CD4-positive, alpha-beta T cell (primary cell): Measurements from ENCODE around the gene NME4. TPM values are rescaled to one million over a fixed set of nuclear protein-coding genes. Genes with fewer than 3 reads are reported as not detected.

Experiments used
- ATAC-seq: fragments of 200-7000 bp; cut with Tn5 transposase; one replicate; pipeline ENCODE4 v1.10.0; 2022; ENCODE audit warnings: mild to moderate bottlenecking; ENCODE audit not compliant: poor library complexity
- CTCF ChIA-PET: fragments of 350-600 bp; sonication (Branson Sonifier 250); formaldehyde crosslinking; loops from one replicate; lab custom pipeline; 2021; ENCODE audit warnings: antibody characterized with exemption, inconsistent platforms; lab: Charles Lee
- POLR2A ChIA-PET: fragments of 350-600 bp; sonication (Branson Sonifier 250); formaldehyde crosslinking; loops from one replicate; lab custom pipeline; 2021; ENCODE audit warnings: antibody characterized with exemption, inconsistent platforms; lab: Charles Lee
- DNase-seq, 14 experiments: peaks; one replicate each; pipeline ENCODE4 v3.0.0-alpha.2; 2013 to 2020; ENCODE audit warnings: mixed read lengths in 2 of 14
- H3K27ac ChIP-seq, 2 donors: one replicate each; pipeline versions ENCODE4 v1.5.1 to v1.7.0; 2013; ENCODE audit warnings: low read length in 2 of 2, low read depth in 1 of 2, mild to moderate bottlenecking in 1 of 2
- H3K27me3 ChIP-seq, 2 experiments: 1 replicate in 1 of 2; 2 replicates in 1 of 2; pipeline versions ENCODE4 v1.6.1 to v1.7.0; 2013; ENCODE audit warnings: low read length in 2 of 2, control low read depth in 1 of 2, mild to moderate bottlenecking in 1 of 2, moderate library complexity in 1 of 2; ENCODE audit not compliant: insufficient read depth in 2 of 2, control insufficient read depth in 1 of 2
- H3K36me3 ChIP-seq: one replicate; pipeline ENCODE4 v1.6.1; 2013; ENCODE audit warnings: low read length, control low read depth; ENCODE audit not compliant: insufficient read depth
- H3K4me1 ChIP-seq: one replicate; pipeline ENCODE4 v1.6.1; 2013; ENCODE audit warnings: low read length, control low read depth; ENCODE audit not compliant: insufficient read depth
- H3K4me3 ChIP-seq: one replicate; pipeline ENCODE4 v1.5.1; 2013; ENCODE audit warnings: mild to moderate bottlenecking, low read length, moderate library complexity
- H3K9me3 ChIP-seq, 2 experiments: 1 replicate in 1 of 2; 2 replicates in 1 of 2; pipeline versions ENCODE4 v1.6.1 to v1.7.0; 2013; ENCODE audit warnings: low read length in 2 of 2, mild to moderate bottlenecking in 2 of 2, control low read depth in 1 of 2, moderate library complexity in 1 of 2; ENCODE audit not compliant: control insufficient read depth in 1 of 2, insufficient read depth in 1 of 2
- H3K27ac Mint-ChIP-seq: one replicate; pipeline ENCODE4 v1.8.0; 2020; ENCODE audit warnings: mixed read lengths
- H3K27me3 Mint-ChIP-seq: one replicate; pipeline ENCODE4 v1.8.0; 2021; ENCODE audit warnings: mixed read lengths
- H3K36me3 Mint-ChIP-seq: one replicate; pipeline ENCODE4 v1.8.0; 2021; ENCODE audit warnings: low read depth, mixed read lengths
- H3K4me1 Mint-ChIP-seq: one replicate; pipeline ENCODE4 v1.8.0; 2021; ENCODE audit warnings: low read depth, mixed read lengths
- H3K4me3 Mint-ChIP-seq: one replicate; pipeline ENCODE4 v1.8.0; 2020; ENCODE audit warnings: mild to moderate bottlenecking, mixed read lengths
- H3K9me3 Mint-ChIP-seq: one replicate; pipeline ENCODE4 v1.8.0; 2020; ENCODE audit warnings: mixed read lengths
- intact Hi-C, 2 experiments: fragments of 100-400 bp; cut with DNase I in 1 of 2; cut with micrococcal nuclease in 1 of 2; formaldehyde crosslinking; loops; one replicate each; pipeline versions ENCODE4 v1.15.1 to v1.9.0; 2023 to 2025; cut with DNase I, micrococcal nuclease
- total RNA-seq, 174 experiments: library from RNA in 2 of 174; stranded (reverse) in 2 of 174; gene quantifications; one replicate each; pipeline ENCODE4 v1.2.3 and lab custom pipeline; 2021 to 2026
- TF ChIP-seq, protein P1 (sequence below): fragments of 200-600 bp; IDR thresholded peaks from one replicate; pipeline ENCODE4 v1.8.0; 2022; ENCODE audit warnings: antibody characterized with exemption, mild to moderate bottlenecking

The NME4 gene
- total RNA-seq, 2 experiments from 2014 or later = 31.2 to 32.6 TPM

DNA sequence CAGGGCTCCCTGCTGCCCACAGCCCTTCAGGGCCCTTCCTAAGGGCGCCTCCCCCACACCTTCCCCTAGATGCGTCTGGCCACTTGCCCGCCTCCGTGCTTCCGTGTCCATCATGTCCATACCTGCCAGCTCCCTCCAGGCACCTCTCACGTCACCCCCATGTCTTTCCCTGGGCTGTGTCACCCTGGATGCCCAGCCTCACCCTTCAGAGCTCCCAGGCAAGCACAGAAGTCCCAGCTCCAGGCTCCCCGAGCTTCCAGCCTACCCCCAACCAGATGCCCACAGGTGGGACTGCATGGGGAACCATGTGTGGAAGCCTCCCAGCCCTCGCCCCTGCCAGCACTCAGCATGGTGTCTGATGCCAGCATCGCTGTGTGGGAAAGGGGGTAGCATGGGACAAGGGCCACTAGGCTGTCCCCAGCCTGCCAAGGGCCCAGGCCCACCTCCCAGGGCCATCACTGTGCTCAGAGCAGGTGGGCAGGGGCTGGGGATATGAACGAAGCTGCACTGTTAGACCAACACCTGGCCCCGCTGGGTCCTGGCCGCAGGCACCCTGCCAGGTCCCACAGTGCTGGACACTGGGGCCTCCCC lies 42.6 kb upstream of the NME4 start:
- ChIA-PET POLR2A (interaction anchor here (0.9 to 3.5 kb wide), 7 partner anchors 15 to 125 kb away, joined by 5 to 19 read pairs (median 7); partner anchors contain the start of genes FAM234A, LUC7L, MRPL28 and PGAP6), CTCF (no interaction called here)
- Mint-ChIP-seq H3K27ac (peak overlapping the region; percentile 91), H3K4me1 (peaks cover 47% of the 10 kb centered on the region), H3K36me3 (peaks cover 9% of the 10 kb centered on the region), H3K4me3 (peak overlapping the region; percentile 89), H3K9me3 (no peaks in the 10 kb centered on the region), H3K27me3 (no peaks in the 10 kb centered on the region)
- Histone ChIP-seq H3K36me3 (peaks cover 8% of the 10 kb centered on the region), H3K9me3 (no peaks in the 10 kb centered on the region), H3K27me3 (no peaks in the 10 kb centered on the region), H3K27ac (peak overlapping the region; percentile 39 to 50), H3K4me1 (peaks cover 68% of the 10 kb centered on the region), H3K4me3 (peak overlapping the region; percentile 40)
- DNase-seq = peak in 2 of 14 experiments; percentile 24 to 54
- no peak for ATAC-seq
- TF ChIP-seq, protein P1, sequence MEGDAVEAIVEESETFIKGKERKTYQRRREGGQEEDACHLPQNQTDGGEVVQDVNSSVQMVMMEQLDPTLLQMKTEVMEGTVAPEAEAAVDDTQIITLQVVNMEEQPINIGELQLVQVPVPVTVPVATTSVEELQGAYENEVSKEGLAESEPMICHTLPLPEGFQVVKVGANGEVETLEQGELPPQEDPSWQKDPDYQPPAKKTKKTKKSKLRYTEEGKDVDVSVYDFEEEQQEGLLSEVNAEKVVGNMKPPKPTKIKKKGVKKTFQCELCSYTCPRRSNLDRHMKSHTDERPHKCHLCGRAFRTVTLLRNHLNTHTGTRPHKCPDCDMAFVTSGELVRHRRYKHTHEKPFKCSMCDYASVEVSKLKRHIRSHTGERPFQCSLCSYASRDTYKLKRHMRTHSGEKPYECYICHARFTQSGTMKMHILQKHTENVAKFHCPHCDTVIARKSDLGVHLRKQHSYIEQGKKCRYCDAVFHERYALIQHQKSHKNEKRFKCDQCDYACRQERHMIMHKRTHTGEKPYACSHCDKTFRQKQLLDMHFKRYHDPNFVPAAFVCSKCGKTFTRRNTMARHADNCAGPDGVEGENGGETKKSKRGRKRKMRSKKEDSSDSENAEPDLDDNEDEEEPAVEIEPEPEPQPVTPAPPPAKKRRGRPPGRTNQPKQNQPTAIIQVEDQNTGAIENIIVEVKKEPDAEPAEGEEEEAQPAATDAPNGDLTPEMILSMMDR = no peak
- intact Hi-C loops = loop anchor here (5.0 kb wide), 3 partner anchors 42 to 73 kb away; partner anchors contain the start of genes DECR2 (in 1 of the 2) and RAB11FIP3 (in 1 of the 2)

- peaks cover 7% of the 10 kb centered on the region for H3K36me3 ChIP-seq
- ChIA-PET CTCF (no interaction called here), POLR2A (interaction anchor here (0.9 to 3.5 kb wide), 10 partner anchors 14 to 302 kb away, joined by 3 to 19 read pairs (median 6); partner anchors contain the start of genes DECR2, FAM234A, LUC7L and MRPL28)
- ATAC-seq = no peak
- Mint-ChIP-seq H3K27me3 (no peaks in the 10 kb centered on the region), H3K9me3 (no peaks in the 10 kb centered on the region), H3K36me3 (peaks cover 7% of the 10 kb centered on the region), H3K27ac (peak overlapping the region; percentile 91), H3K4me1 (peaks cover 41% of the 10 kb centered on the region), H3K4me3 (peak overlapping the region; percentile 89)
- peak overlapping the region; percentile 40 for H3K4me3 ChIP-seq
- no peaks in the 10 kb centered on the region for H3K27me3 ChIP-seq
- intact Hi-C loops = loop anchor here (5.0 kb wide), 3 partner anchors 43 to 72 kb away; partner anchors contain the start of genes DECR2 (in 1 of the 2) and RAB11FIP3 (in 1 of the 2)
- peak overlapping the region; percentile 39 to 50 for H3K27ac ChIP-seq
- peak in 11 of 14 experiments; percentile 22 to 84 (median 42) for DNase-seq
- H3K9me3 ChIP-seq = no peaks in the 10 kb centered on the region
- TF ChIP-seq, protein P1 = no peak
- peaks cover 62% of the 10 kb centered on the region for H3K4me1 ChIP-seq
These were observed 42.0 kb upstream of the NME4 start for GRCh38 chr16:354971-355461.

DNA sequence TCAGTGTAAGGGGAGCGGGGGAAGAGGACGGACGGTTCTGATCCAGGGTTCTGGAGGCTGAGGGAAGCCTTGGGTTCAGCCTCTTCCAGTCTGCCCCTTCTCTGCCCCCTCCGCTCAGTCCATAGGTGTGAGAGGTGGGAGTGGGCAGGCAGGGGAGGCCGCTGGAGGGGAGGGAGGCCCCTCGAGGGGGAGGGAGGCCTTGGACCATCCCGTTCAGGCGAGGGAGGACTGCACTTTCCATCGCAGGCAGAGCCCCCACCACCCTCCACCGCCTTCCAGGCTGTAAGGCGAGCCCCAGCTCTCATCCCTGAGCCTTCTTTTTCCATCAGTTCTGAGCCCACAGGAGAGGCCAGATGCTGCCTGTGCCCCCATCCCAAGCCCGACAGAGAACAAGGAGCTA lies 40.3 kb upstream of the NME4 start:
- no peak overlapping the region for H3K27ac Mint-ChIP-seq
- CTCF ChIA-PET = no interaction called here

More for the DNA sequence above, 40.3 kb upstream of the NME4 start:
- no peaks in the 10 kb centered on the region for H3K36me3 ChIP-seq
- H3K4me3 ChIP-seq = no peak overlapping the region
- H3K9me3 ChIP-seq = no peaks in the 10 kb centered on the region
- intact Hi-C loops = no loop called here
- Mint-ChIP-seq H3K27me3 (no peaks in the 10 kb centered on the region), H3K4me3 (no peak overlapping the region), H3K4me1 (peaks cover 26% of the 10 kb centered on the region), H3K9me3 (no peaks in the 10 kb centered on the region), H3K36me3 (no peaks in the 10 kb centered on the region)
- POLR2A ChIA-PET = interaction anchor here (1.2 to 2.5 kb wide), 2 partner anchors 14 to 23 kb away, joined by 5 to 16 read pairs; partner anchors contain the start of gene MRPL28
- H3K27me3 ChIP-seq = no peaks in the 10 kb centered on the region
- no peak for DNase-seq
- no peak overlapping the region for H3K27ac ChIP-seq
- TF ChIP-seq, protein P1 = no peak
- peaks cover 57% of the 10 kb centered on the region for H3K4me1 ChIP-seq
- ATAC-seq = no peak
